ENCODE measurements around the gene BNIP3.

Gene BNIP3, protein sequence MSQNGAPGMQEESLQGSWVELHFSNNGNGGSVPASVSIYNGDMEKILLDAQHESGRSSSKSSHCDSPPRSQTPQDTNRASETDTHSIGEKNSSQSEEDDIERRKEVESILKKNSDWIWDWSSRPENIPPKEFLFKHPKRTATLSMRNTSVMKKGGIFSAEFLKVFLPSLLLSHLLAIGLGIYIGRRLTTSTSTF

DNA sequence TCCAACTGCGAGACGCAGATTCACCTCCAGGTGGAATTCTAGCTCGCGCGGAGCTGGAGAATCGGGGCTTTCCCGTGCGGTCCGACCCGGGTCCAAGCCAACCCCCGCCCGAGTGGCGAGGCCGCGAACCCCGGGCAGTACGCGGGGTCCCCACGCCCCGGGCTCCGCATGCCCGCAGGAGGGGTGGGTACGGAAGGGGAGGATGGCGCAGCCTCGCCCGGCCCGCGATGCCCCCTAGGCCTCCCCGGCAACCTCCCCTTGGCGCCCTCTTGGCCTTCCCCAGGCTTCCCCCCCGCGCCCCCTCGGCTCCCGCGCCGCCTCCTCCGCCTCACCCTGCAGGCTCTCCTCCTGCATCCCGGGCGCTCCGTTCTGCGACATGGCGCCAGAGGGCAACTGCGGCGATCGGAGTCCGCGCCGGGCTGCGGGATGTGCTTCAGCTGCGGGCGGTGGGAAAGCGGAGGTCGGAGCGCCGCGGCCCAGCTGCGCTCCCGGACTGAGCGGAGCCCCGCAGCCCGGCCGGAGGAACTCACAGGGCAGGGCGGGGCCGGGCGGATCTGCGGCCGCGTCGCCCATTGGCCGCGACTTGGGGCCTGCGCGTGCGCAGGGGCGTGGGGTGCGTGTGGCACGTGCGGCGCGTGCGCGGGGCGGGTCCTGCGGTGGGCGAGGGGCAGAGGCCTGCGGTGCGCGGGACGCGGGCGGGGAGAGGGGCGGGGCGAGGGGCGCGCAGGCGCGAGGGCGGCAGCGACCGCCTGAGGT is at the start of gene BNIP3:
TSS of gene BNIP3 (minus strand) at position 495 of the 756 bp plus-strand sequence. CDS start at position 378, 117 bp downstream.
- peak; percentile 75 for TF ChIP-seq ZFX (IDR thresholded peaks at IDR 0.05)
- TF ChIP-seq, protein P1, sequence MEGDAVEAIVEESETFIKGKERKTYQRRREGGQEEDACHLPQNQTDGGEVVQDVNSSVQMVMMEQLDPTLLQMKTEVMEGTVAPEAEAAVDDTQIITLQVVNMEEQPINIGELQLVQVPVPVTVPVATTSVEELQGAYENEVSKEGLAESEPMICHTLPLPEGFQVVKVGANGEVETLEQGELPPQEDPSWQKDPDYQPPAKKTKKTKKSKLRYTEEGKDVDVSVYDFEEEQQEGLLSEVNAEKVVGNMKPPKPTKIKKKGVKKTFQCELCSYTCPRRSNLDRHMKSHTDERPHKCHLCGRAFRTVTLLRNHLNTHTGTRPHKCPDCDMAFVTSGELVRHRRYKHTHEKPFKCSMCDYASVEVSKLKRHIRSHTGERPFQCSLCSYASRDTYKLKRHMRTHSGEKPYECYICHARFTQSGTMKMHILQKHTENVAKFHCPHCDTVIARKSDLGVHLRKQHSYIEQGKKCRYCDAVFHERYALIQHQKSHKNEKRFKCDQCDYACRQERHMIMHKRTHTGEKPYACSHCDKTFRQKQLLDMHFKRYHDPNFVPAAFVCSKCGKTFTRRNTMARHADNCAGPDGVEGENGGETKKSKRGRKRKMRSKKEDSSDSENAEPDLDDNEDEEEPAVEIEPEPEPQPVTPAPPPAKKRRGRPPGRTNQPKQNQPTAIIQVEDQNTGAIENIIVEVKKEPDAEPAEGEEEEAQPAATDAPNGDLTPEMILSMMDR (conservative IDR thresholded peaks at IDR 0.05), result no peak
- peak within 1 kb of the TSS; percentile 98 for H3K27ac ChIP-seq

DNA sequence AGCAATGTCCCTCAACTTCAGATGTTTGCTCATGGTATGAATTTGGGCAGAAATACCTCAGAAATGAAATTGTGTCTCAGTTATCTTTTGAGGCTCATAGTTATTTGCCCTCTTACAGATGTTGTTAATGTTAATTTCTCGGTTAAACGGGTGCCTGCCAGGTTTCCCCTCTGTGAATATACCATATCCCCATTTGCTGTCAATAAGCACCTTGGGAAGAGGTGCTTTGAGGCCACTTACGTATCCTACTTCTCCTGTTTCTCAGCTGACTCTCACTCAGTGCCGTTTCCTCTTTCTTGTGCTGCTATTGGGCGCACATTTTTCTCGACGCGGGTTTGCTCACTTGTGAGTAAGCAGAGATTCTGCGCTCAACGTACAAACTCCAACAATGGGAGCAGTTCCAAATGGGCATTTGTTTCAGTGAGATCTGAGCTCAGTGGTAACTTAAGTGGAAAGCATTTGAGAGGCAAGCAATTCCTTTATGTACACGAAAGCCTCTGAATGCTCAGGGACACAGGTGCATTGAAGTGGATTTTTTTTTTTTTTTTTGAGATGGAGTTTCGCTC is 49.3 kb upstream of the BNIP3 start:
- H3K27ac ChIP-seq, result no peak overlapping the region
- no peak for TF ChIP-seq ZFX (IDR thresholded peaks at IDR 0.05)
- TF ChIP-seq, protein P1 (conservative IDR thresholded peaks at IDR 0.05), result no peak

DNA sequence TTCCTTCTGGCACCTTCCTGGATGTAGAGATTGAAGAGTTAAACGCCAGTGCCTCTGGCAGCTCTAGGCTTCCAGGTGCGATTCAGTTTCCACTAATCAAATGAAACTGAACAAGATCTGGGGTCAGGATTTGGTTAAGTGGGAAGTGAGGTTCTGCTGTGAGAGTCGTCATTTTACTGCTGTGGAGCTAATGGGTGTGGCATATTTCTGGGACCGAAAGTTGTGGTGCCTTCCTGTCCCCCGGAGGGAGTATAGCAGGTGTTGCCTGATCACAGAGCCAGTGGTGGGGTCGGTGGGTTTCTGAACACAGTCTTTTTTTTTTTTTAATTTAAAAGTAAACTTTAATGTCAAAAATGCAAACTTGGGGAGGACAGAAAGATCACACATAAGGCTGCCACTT is 47.0 kb upstream of the BNIP3 start:
- TF ChIP-seq, protein P1 (conservative IDR thresholded peaks at IDR 0.05), result no peak
- no peak for TF ChIP-seq ZFX (IDR thresholded peaks at IDR 0.05)
- no peak overlapping the region for H3K27ac ChIP-seq

DNA sequence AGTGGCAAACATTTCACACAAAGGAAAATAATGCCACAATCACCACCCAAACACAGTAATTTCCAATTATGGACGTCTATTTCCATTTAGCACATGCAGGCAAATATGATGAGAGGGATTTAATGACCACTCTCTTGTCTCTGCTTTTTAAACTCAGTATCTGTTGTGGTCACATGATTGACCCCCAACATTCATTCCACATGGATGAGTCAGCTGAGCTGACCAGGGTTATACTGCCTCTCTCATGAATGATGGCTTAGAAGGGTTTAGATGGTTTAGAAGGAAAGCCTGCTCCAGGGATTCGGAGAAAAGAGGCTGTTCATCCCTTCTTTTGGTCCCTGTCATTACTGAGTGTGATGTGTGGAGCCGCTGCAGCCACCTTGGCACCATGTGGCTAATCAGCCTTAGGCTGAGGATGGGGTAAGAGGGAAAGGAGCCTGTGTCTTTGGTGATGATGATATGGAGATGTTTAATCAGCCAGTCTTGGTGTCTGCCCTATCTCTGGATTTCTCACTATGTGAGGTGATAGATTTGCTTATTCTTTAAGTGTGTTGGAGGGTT is 45.8 kb upstream of the BNIP3 start:
- no peak for TF ChIP-seq ZFX (IDR thresholded peaks at IDR 0.05)
- TF ChIP-seq, protein P1 (conservative IDR thresholded peaks at IDR 0.05), result no peak
- H3K27ac ChIP-seq, result no peak overlapping the region

DNA sequence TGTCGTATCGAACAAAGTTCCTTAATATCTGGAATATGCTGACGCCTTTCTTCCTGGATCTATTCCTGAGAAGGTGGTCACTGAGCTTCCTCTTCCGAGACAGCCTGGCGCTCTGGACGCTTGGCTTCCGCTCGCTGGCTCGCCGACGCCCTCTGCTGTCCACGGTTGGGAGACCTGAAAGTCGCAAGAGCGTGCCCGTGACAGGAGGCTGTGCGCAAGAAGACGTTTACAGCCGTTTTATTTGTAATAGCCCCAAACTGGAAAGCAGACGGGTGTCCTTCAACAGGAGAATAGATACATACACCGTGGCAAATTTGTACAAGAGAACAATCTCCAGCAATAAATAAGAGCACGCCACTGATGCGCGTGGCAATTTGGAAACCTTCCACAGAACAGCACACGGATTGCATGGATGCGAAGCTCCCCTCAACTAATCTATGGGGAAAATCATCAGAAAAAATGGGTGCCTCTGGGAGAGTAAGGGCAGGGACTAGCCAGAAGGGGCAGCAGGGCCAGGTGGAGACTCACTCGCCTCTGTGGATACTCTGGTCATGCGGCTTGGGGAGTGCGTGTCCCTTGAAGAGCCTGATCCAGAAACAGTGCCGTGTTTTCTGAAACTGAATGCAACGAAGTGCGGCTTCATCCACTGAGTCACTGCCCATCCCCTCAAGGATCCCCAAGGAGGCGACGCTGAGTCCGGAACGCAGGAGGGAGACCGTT is 41.5 kb upstream of the BNIP3 start:
- peak overlapping the region; percentile 15 for H3K27ac ChIP-seq
- TF ChIP-seq ZFX (IDR thresholded peaks at IDR 0.05), result no peak
- TF ChIP-seq, protein P1 (conservative IDR thresholded peaks at IDR 0.05), result peak; percentile 98

DNA sequence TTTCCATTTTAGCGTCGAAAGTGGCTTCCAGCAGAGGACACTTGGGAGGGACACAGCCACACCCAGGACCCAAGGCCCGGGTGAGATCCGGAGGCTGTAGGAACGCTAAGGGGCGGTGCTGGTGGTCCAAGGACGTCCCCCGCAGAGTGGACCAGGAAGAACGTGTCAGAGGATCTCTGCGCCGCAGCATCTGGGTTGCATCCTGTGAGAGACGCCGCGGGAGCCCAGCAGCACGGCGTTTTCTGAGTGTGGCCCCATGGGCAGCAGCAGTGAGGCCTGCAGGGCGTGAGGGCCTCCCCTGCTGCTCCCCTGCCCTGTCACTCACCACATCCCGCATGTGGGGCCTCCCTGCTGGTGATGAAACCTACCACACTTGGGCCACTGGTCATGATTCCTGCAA is 40.5 kb upstream of the BNIP3 start:
- TF ChIP-seq, protein P1 (conservative IDR thresholded peaks at IDR 0.05), result no peak
- TF ChIP-seq ZFX (IDR thresholded peaks at IDR 0.05), result no peak
- no peak overlapping the region; the same call in 1 of the 2 replicates for H3K27ac ChIP-seq

All from C4-2B (cell line).